HepG2 (cell line): ENCODE data around the gene BCAS3. TPM values are rescaled to one million over a fixed set of nuclear protein-coding genes. Genes with fewer than 3 reads are reported as not detected.

ENCODE experiments used
- ATAC-seq: fragments of 200-7000 bp; cut with Tn5 transposase; 3 replicates; pipeline ENCODE4 v1.9.1; 2020; ENCODE audit warnings: mild to moderate bottlenecking, moderate library complexity
- BruUV-seq: library from RNA; stranded (reverse); fragments of 400-500 nt; replicated peaks from 2 replicates; lab custom pipeline; 2021; lab: Mats Ljungman, UMichigan
- CTCF ChIA-PET: fragments of 300-600 bp; formaldehyde crosslinking; extraction: SDS; loops from one replicate; lab custom pipeline; 2021; ENCODE audit warnings: low total read pairs, inconsistent platforms, low intra/inter-chr PET ratio; lab: Yijun Ruan, JAX
- POLR2A ChIA-PET: fragments of 350-600 bp; sonication (Branson Sonifier 250); formaldehyde crosslinking; loops from one replicate; lab custom pipeline; 2020; ENCODE audit warnings: antibody characterized with exemption, inconsistent platforms; lab: Yijun Ruan, JAX
- DNase-seq: peaks from one replicate; pipeline ENCODE4 v3.0.0-alpha.2; 2015; ENCODE audit warnings: low spot score
- FAIRE-seq: peaks from 3 replicates; lab custom pipeline; 2011; peaks lifted over from hg19 to GRCh38; lab: Jason Lieb, UNC
- H2AFZ ChIP-seq: one replicate; pipeline ENCODE4 v1.6.1; 2011; ENCODE audit warnings: low read length, inconsistent platforms
- H3K27ac ChIP-seq: fragments of 300-600 bp; 3 replicates; pipeline ENCODE4 v1.8.0; 2011; ENCODE audit warnings: mixed run types, mild to moderate bottlenecking, mixed read lengths, low read length, inconsistent platforms; ENCODE audit not compliant: insufficient read depth; ENCODE audit errors: extremely low read length
- H3K27me3 ChIP-seq, 2 experiments: fragments of 200-600 bp in 1 of 2; 2 replicates in 1 of 2; 3 replicates in 1 of 2; pipeline versions ENCODE4 v1.6.0 to v1.8.0; 2011; ENCODE audit warnings: low read length in 2 of 2, mild to moderate bottlenecking in 2 of 2, moderate library complexity in 2 of 2, inconsistent platforms in 1 of 2; ENCODE audit not compliant: insufficient read depth in 2 of 2, control insufficient read depth in 1 of 2
- H3K36me3 ChIP-seq, 2 experiments: fragments of 200-600 bp in 1 of 2; replicated peaks in 1 of 2; 2 replicates in 1 of 2; 3 replicates in 1 of 2; pipeline versions ENCODE4 v1.5.1 to v1.8.0; 2011; ENCODE audit warnings: low read length in 2 of 2, inconsistent platforms in 1 of 2; ENCODE audit not compliant: insufficient read depth in 2 of 2, control insufficient read depth in 1 of 2
- H3K4me1 ChIP-seq: 2 replicates; pipeline ENCODE4 v1.5.1; 2012; ENCODE audit warnings: low read length, inconsistent platforms; ENCODE audit not compliant: insufficient read depth
- H3K4me2 ChIP-seq: 2 replicates; pipeline ENCODE4 v1.6.0; 2011; ENCODE audit warnings: low read depth, low read length, inconsistent platforms
- H3K4me3 ChIP-seq, 3 experiments: fragments of 200-600 bp in 1 of 3; sonication (generic), shearing (Covaris generic) in 1 of 3; replicated peaks in 1 of 3; 2 replicates each; pipeline ENCODE4 v1.5.1; 2011 to 2016; ENCODE audit warnings: low read length in 3 of 3, inconsistent platforms in 2 of 3, low read depth in 2 of 3, mild to moderate bottlenecking in 2 of 3, control low read depth in 1 of 3, mixed read lengths in 1 of 3; ENCODE audit not compliant: insufficient read depth in 1 of 3
- H3K79me2 ChIP-seq: one replicate; pipeline ENCODE4 v1.6.1; 2011; ENCODE audit warnings: low read length, inconsistent platforms; ENCODE audit not compliant: insufficient read depth
- H3K9ac ChIP-seq: 2 replicates; pipeline ENCODE4 v1.6.0; 2011; ENCODE audit warnings: mild to moderate bottlenecking, low read depth, low read length, inconsistent platforms; ENCODE audit not compliant: insufficient read depth
- H3K9me3 ChIP-seq: 2 replicates; pipeline ENCODE4 v1.5.1; 2012; ENCODE audit warnings: mild to moderate bottlenecking, low read length
- H4K20me1 ChIP-seq: 2 replicates; pipeline ENCODE4 v1.6.0; 2011; ENCODE audit warnings: inconsistent platforms, mild to moderate bottlenecking, low read length, moderate library complexity; ENCODE audit not compliant: insufficient read depth
- AFF4 ChIP-seq: sonication (generic); formaldehyde crosslinking; IDR thresholded peaks from 2 replicates; pipeline ENCODE4 v1.4.0; 2020; ENCODE audit warnings: missing genetic modification reagents
- ELF1 ChIP-seq: sonication (generic); formaldehyde crosslinking; IDR thresholded peaks from 2 replicates; pipeline ENCODE4 v1.4.0; 2020; ENCODE audit warnings: missing genetic modification reagents
- IRF2 ChIP-seq: IDR thresholded peaks from 2 replicates; pipeline ENCODE4 v1.6.1; 2018; ENCODE audit warnings: missing genetic modification reagents, missing compliant biosample characterization
- RFXANK ChIP-seq: IDR thresholded peaks from 2 replicates; pipeline ENCODE4 v1.6.1; 2016
- ZNF10 ChIP-seq: sonication (generic); formaldehyde crosslinking; IDR thresholded peaks from 2 replicates; pipeline ENCODE4 v1.4.0; 2020; ENCODE audit warnings: mild to moderate bottlenecking, low read depth, missing genetic modification reagents, borderline replicate concordance
- ZNF430 ChIP-seq: sonication (generic); formaldehyde crosslinking; IDR thresholded peaks from 2 replicates; pipeline ENCODE4 v1.9.0; 2021; ENCODE audit warnings: mild to moderate bottlenecking, missing genetic modification reagents
- ZNF570 ChIP-seq: sonication (generic); formaldehyde crosslinking; IDR thresholded peaks from 2 replicates; pipeline ENCODE4 v1.4.0; 2020; ENCODE audit warnings: mild to moderate bottlenecking, missing genetic modification reagents, borderline replicate concordance
- WGBS: methylation state at CpG from one replicate; pipeline ENCODE4 v1.1.6; 2017; ENCODE audit warnings: low lambda C conversion rate; 5-methylcytosine and 5-hydroxymethylcytosine counted together
- in situ Hi-C: cut with HindIII; loops from 2 replicates; pipeline ENCODE4 v1.10.0; 2017; ENCODE audit warnings: low pct_unique_long_range_greater_than_20kb; ENCODE audit not compliant: extremely low pct_ligation_motif_present
- intact Hi-C: fragments of 100-400 bp; cut with micrococcal nuclease; formaldehyde crosslinking; loops from one replicate; pipeline ENCODE4 v1.10.0; 2022; ENCODE audit not compliant: unreplicated experiment
- polyA plus RNA-seq, 8 experiments: library from polyadenylated mRNA; depleted of rRNA in 3 of 8; stranded (reverse) in 7 of 8; unstranded in 1 of 8; fragments of >200 nt; fragmentation: Illumina TruSeq in 4 of 8; extraction: Trizol in 4 of 8; gene quantifications; 2 replicates each; pipeline versions ENCODE4 v1.2.1 to v1.2.3, GENCODE V29; 2011 to 2016; ENCODE audit warnings: low read depth in 4 of 8, missing spikeins in 1 of 8, mixed read lengths in 1 of 8; ENCODE audit not compliant: insufficient read depth in 1 of 8
- total RNA-seq, 5 experiments: library from RNA; depleted of rRNA; stranded (reverse); fragments of >200 nt; fragmentation: Illumina TruSeq; extraction: Trizol; gene quantifications; 2 replicates each; pipeline ENCODE4 v1.2.3, GENCODE V29; 2016; ENCODE audit warnings: low read depth in 1 of 5
- TF ChIP-seq, protein P1 (sequence below): sonication (generic); formaldehyde crosslinking; IDR thresholded peaks from 2 replicates; pipeline ENCODE4 v1.4.0; 2020; ENCODE audit warnings: missing genetic modification reagents

BCAS3 gene
- total and polyA plus RNA-seq, 2 of the 13 experiments (the other 11 are each of a cell fraction or from before 2014, with no cell fraction given) = 10.7 to 11.2 TPM

GRCh38 chr17:60724647-60725046 lies 47.0 kb downstream of the BCAS3 start:
- Histone ChIP-seq H3K4me2 (no peak overlapping the region), H2AFZ (no peak overlapping the region), H3K9ac (no peak overlapping the region), H3K4me1 (peaks cover 12% of the 10 kb centered on the region), H3K27ac (no peak overlapping the region), H4K20me1 (no peaks in the 10 kb centered on the region), H3K36me3 (no peaks in the 10 kb centered on the region), H3K4me3 (no peak overlapping the region), H3K27me3 (no peaks in the 10 kb centered on the region), H3K9me3 (no peaks in the 10 kb centered on the region), H3K79me2 (no peaks in the 10 kb centered on the region)
- ATAC-seq (no peak), DNase-seq (no peak), FAIRE-seq (no peak)
- in situ Hi-C loops = loop anchor here (10.0 kb wide), 1 partner anchor 670 kb away; the partner anchor contains the start of gene TBX2
- TF ChIP-seq ZNF10 (CRISPR knock-in tag) = no peak
- ChIA-PET CTCF (no interaction called here), POLR2A (no interaction called here)
- BruUV-seq = no TSS peak
- intact Hi-C loops = loop anchor here (10.0 kb wide), 2 partner anchors 180 to 670 kb away; partner anchors contain the start of gene TBX2

DNA sequence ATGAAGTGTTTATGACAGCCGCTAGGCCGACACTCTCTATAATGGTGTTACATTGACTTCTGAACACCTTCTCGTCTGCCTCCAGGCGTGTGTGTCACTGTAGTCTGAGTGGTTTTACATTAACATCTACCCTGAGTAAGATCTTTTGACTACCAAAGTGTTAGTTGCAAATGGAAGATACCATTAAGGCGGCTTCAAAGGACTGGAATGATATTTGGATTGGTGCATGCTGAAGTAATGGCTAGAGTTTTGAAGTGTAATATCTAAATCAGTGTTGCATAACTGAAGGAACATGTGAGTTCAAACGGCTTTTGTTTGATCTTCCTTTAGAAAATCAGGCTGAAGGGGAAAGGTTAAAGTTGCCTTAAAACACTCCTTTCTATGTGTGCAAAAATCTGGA lies 52.2 kb downstream of the BCAS3 start:
- H3K27ac ChIP-seq = peak overlapping the region; percentile 58
- peak overlapping the region; percentile 62 for H3K4me2 ChIP-seq
- no peaks in the 10 kb centered on the region for H3K27me3 ChIP-seq
- H2AFZ ChIP-seq = peak overlapping the region; percentile 49
- no peaks in the 10 kb centered on the region for H3K79me2 ChIP-seq
- intact Hi-C loops (loop anchor here (10.0 kb wide), 2 partner anchors 175 to 665 kb away; partner anchors contain the start of gene TBX2), in situ Hi-C loops (loop anchor here (10.0 kb wide), 1 partner anchor 665 kb away; the partner anchor contains the start of gene TBX2)
- BruUV-seq = no TSS peak
- peaks cover 23% of the 10 kb centered on the region for H3K4me1 ChIP-seq
- peak overlapping the region; percentile 5 to 41 (median 12); a peak in 3 of 6 replicates for H3K4me3 ChIP-seq
- H4K20me1 ChIP-seq = no peaks in the 10 kb centered on the region
- CTCF ChIA-PET = no interaction called here
- WGBS = 2% methylated on average over 6 of the region's 6 CpGs
- DNase-seq (peak; percentile 94), FAIRE-seq (peak; percentile 90), ATAC-seq (peak; percentile 99)
- H3K9ac ChIP-seq = peak overlapping the region; percentile 11
- no peaks in the 10 kb centered on the region for H3K36me3 ChIP-seq
- POLR2A ChIA-PET = interaction anchor here (1.0 kb wide), 1 partner anchor 53 kb away, joined by 3 read pairs; the partner anchor contains the start of gene BCAS3
- no peaks in the 10 kb centered on the region for H3K9me3 ChIP-seq
- TF ChIP-seq, protein P1, sequence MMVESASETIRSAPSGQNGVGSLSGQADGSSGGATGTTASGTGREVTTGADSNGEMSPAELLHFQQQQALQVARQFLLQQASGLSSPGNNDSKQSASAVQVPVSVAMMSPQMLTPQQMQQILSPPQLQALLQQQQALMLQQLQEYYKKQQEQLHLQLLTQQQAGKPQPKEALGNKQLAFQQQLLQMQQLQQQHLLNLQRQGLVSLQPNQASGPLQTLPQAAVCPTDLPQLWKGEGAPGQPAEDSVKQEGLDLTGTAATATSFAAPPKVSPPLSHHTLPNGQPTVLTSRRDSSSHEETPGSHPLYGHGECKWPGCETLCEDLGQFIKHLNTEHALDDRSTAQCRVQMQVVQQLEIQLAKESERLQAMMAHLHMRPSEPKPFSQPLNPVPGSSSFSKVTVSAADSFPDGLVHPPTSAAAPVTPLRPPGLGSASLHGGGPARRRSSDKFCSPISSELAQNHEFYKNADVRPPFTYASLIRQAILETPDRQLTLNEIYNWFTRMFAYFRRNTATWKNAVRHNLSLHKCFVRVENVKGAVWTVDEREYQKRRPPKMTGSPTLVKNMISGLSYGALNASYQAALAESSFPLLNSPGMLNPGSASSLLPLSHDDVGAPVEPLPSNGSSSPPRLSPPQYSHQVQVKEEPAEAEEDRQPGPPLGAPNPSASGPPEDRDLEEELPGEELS (CRISPR knock-in tag) = peak; percentile 69
- TF ChIP-seq RFXANK (CRISPR knock-in tag) (peak; percentile 45; the same call in 1 of the 2 replicates), IRF2 (CRISPR knock-in tag) (peak; percentile 42; the same call in 1 of the 2 replicates), ELF1 (CRISPR knock-in tag) (no peak), AFF4 (CRISPR knock-in tag) (peak; percentile 39; the same call in 1 of the 2 replicates), ZNF570 (CRISPR knock-in tag) (no peak), ZNF430 (no peak)
